NOMO-1 treated with DMSO at 0.1 percent for 48 hours (cell line): ENCODE results near the gene ABHD15.
A peak's percentile ranks its signal among the peaks of the same experiment; 100 is the strongest.

ENCODE experiments used
- DNase-seq: peaks from one replicate; lab custom pipeline; 2025; ENCODE audit not compliant: unreplicated experiment; lab: John Stamatoyannopoulos, UW

Gene ABHD15

GRCh38 chr17:29595107-29595942 lies 28.5 kb upstream of the ABHD15 start:
- no peak for DNase-seq

GRCh38 chr17:29594519-29595090 lies 27.8 kb upstream of the ABHD15 start:
- DNase-seq: no peak

GRCh38 chr17:29593591-29594518 lies 27.0 kb upstream of the ABHD15 start:
- peak; percentile 15 for DNase-seq

GRCh38 chr17:29592850-29593551 lies 26.2 kb upstream of the ABHD15 start, which contains the start of gene ANKRD13B:
ANKRD13B (plus strand) TSS chr17:29593132; CDS start chr17:29593622, 490 bp downstream.
- no peak for DNase-seq

- peak; percentile 58 for DNase-seq
These were observed 25.1 kb upstream of the ABHD15 start for GRCh38 chr17:29591737-29592608.

- no peak for DNase-seq
These were observed 24.4 kb upstream of the ABHD15 start for GRCh38 chr17:29591146-29591736.

- DNase-seq: no peak
These were observed 23.7 kb upstream of the ABHD15 start for GRCh38 chr17:29590411-29591145.

- peak; percentile 67 for DNase-seq
These were observed 22.9 kb upstream of the ABHD15 start, which contains the start of gene GIT1 for GRCh38 chr17:29589524-29590410. GIT1 (minus strand) TSS chr17:29589648; CDS start chr17:29589378, 270 bp downstream.

- DNase-seq: no peak
These were observed 21.9 kb upstream of the ABHD15 start for GRCh38 chr17:29588562-29589411.

- no peak for DNase-seq
These were observed 21.3 kb upstream of the ABHD15 start for GRCh38 chr17:29588017-29588561.

GRCh38 chr17:29587591-29587990 lies 20.8 kb upstream of the ABHD15 start:
- DNase-seq: no peak

- DNase-seq: no peak
These were observed 20.0 kb upstream of the ABHD15 start for GRCh38 chr17:29586676-29587469.

GRCh38 chr17:29585080-29585751 lies 18.4 kb upstream of the ABHD15 start:
- DNase-seq: no peak

GRCh38 chr17:29584452-29585079 lies 17.7 kb upstream of the ABHD15 start:
- DNase-seq: no peak
